NCI-H146 treated with DMSO at 0.1 percent for 48 hours (cell line): ENCODE measurements around the gene SLC45A1.

Source experiments
- DNase-seq: peaks from one replicate; lab custom pipeline; 2025; ENCODE audit not compliant: unreplicated experiment; lab: John Stamatoyannopoulos, UW

The SLC45A1 gene

DNA sequence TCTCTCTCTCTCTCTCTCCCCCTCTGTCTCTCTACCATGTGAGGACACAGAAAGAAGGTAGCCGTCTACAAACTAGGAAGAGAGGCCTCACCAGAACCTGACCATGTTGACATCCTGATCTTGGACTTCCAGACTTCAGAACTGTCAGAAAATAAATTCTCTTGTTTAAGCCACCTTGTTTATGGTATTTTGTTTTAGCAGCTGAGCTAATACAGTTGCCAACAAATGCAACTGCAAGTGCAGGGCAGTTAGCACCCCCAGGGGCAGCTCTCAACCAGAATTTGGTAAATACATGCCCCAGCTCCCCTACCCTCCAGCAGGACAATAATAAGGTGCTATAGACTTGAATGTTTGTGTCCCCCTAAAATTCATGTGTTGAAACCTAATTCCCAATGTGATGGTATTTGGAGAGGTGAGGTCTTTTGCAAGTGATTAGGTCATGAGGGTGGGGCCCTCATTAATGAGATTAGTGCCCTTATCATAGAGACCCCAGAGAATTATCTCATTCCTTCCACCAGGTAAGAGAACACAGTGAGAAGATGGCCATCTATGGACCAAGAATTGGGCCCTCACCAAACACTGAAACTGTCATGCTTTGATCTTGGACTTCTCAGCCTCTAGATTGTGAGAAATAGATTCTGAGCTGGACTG is 6.7 kb upstream of the SLC45A1 start:
- no peak for DNase-seq

DNA sequence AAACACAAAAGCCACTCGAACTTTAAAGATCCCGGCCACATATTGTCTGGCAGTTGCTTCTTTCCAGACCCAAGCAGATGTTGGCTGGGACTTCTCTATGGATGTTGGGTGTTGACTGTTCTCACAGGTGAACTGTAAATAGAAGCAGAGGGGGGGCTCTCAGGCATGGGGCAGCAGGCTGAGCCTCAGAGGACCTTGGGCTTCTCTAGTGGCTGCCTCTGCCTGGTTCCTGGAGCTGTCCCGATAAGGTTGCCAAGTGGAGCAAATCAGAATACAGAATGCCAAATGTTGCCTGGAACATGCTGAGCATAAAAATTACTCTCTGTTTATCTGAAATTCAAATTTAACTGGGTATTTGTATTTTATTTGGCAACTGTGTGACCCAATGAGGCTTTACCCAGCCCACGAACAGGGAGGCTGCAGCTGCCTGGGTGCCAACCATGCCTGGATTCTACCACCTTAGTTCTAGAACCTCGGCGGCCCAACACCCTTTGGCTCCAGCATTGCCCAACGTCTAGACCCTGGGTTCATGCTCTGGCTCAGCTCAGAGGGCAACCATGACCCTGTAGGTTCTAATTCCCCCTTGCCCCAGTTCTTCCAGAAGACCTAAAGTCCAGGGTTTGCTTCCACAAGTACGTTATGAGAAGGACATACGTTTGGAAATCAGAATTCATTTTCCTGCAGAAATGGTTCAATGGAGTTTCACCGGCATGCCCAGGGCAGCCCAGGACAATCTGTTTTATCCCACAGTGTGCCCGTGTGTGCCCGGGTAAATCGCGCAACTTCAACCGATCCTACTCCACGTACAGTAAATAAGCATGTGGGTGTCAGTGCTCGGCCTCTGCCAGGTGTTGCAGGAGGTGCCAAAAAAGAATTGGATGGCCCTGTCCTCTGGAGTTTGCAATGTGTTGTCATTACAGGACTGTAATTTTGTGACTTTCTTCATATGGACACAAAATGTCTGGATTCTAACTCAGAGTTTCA is 5.4 kb upstream of the SLC45A1 start:
- DNase-seq: peak; percentile 7

DNA sequence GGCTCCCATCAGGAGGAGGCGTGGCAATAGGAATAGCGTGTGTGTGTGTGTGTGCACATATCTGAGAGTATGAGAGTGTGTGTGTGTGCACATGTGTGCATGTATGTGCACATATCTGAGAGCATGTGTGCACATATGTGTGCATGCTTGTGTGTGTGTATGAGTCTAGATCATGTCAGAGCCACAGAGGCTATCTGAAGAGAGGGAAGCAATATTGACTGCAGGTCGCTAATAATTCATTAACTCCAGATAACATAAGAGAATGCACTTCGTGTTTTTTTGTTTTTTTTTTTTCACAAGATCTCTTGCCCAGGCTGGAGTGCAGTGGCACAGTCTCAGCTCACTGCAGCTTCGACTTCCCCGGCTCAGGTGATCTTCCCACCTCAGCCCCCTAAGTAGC is 4.7 kb upstream of the SLC45A1 start:
- DNase-seq: no peak

DNA sequence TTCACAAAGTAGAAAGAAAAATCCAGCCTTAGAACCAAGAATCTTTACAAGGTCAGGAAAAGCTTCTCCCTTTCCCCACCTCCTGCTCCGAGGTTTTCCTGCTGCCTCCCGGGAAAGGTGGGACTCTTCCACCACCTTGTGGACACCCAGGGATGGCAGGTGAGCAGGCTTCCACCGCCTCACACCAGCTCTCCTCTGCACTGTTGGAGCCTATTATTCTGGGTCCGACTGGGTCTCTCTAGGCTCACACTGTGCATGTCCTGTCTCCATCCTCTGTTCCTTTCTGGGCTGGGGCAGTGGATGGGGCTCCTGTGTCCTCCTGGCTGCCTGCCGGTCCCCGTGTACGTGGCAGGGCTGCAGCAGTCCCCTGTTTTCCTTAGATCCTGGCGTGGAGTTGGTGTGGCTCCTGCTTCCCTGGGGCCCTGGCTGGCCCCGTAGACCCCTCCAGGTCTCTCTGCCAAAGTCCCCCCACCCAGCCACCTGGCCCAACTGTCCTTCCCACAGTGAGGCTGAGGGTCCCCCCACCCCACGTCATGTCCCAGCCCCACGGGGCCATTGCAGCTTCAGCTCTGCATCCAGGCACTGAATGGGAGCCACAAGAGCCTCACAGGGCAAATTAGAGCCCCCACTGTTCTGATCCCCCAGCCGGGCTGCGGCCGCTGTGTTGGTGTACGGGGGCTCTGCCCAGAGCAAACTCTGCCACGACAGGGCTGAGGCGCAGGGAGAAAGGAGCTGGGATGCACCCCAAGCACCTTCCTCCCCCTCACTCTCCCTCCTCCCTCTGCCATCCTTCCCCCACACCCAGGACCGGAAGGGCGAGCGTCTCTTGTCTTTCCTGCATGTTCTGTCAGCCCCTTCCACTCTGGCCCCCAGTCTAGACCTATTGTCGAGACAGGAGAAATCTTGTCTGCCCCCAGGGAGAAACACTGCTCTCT is 3.3 kb upstream of the SLC45A1 start:
- DNase-seq: peak; percentile 5

DNA sequence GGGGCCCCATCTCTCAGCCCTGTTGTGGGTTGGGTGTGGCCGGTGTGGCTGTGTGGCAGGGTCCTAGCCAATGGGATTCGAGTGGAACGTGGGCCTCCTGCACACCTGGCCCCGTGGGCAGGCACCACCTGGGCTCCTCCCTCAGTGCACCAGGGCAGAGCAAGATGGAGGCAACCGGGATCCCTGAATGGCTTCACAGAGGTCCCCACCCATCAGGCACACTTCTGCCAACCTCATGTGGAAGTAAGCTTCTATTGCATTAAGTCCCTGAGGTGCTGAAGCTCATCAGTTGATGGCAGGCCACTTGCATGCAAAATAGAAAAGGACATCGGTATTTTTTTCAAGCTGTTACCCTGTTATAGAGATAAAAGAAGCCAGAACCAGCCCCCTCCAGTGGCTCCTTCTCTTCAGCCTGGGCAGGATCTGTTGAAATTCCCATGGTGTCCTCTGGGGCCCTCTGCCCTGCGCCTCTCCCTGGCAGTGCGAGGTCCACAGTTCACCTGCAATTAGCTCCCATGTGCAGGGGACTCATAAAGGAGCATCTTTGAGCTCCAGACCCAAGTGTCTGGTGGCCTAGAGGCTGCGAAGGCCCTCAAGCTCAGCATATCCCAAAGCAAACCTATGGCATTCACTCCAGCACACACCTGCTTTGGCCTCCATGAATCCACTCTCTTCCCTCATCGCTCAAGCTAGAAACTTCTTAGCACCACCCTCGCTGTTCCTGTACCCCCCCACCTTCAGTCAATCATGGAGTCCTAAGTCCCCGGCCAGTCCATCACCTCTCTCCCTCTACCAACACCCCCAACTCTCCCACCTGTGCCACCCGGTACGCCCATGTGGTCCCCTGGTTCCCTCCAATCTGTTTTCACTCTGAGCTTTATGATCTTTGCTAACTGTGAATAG is 2.1 kb upstream of the SLC45A1 start:
- DNase-seq: no peak

DNA sequence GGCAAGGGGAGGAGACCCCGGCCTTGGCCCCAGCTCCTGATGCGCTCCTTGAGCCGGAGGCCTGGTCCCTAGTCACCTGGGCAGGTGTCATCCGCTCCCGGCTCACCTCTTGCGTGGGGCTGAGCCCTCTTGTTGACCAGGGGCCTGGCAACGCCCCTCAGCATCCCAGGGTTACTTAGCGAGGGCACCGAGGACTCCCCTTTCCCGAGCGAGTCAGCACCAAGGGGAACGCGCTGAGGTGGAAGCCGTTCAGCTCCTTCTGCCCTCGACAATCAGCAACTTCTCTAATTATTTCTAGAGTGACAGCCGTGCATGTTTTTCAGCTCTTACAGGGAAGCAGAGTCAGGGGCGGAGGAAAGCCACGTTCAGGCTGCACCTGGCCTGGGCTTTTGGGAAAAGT is 522 bp downstream of the SLC45A1 start:
- no peak for DNase-seq

DNA sequence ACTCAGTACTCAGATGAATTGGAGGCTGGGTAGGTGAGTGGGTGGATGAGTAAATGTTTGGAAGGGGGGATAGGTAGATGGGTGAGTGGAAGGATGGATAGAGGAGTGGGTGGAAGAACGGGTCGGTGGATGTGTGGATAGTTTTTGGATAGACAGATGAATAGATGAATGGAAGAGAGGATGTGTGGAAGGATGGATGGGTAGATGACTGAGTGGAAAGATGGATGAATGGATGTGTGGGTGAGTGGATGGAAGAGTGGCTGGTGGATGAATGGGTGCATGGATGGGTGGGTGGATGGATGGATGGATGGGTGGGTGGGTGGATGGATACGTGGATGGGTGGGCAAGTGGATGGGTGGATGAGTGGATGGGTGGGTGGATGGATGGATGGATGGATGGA is 3.7 kb downstream of the SLC45A1 start:
- DNase-seq: no peak

DNA sequence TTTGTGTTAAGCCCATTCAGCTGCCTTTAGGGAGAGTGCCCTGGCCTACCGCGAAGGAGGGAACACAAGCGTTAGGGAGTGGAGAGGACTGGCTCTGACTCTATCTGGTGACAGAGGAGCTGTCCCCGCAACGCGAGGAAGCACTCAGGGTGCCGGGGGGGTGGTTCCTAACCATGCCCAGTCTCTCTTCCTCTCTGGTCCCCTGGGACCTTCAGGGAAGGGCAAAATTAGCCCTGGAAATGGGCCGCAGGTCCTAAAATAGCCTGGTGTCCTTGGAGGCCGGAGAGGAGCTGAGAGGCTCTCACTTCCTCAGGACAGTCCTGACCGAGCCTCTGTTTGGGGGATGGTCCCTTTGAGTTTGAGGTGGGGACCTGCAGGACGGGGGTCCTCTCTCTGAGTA is 5.8 kb downstream of the SLC45A1 start:
- no peak for DNase-seq

DNA sequence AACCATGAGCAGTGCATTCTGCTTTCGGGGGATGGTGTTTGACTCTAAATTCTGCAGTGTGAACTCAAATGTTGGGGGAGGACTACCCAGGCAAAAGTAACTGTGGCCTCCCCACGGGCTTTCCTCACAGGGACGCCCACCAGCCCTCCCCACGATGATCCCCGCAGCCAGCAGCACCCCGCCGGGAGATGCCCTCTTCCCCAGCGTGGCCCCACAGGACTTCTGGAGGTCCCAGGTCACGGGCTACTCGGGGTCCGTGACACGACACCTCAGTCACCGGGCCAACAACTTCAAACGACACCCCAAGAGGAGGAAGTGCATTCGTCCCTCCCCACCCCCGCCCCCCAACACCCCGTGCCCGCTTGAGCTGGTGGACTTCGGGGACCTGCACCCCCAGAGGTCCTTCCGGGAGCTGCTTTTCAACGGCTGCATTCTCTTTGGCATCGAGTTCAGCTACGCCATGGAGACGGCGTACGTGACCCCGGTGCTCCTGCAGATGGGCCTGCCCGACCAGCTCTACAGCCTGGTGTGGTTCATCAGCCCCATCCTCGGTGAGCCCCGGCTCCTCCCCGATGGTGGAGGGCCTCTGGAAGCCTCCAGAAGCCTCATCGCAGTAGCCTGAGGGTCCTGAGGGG is 6.4 kb downstream of the SLC45A1 start:
- DNase-seq: no peak

DNA sequence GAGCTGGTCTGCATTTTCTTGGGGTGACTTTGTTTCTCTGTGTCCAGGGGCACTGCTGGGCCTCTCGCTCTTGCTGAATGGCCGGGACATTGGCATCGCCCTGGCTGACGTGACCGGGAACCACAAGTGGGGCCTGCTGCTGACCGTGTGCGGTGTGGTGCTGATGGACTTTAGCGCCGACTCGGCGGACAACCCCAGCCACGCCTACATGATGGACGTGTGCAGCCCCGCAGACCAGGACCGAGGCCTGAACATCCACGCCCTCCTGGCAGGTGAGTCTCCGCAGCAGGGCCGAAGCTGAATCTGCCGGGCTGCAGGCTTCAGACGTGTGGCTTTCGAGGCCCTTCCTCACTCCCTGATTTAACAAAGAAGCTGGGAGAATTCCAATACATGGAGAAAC is 7.9 kb downstream of the SLC45A1 start:
- DNase-seq: no peak

DNA sequence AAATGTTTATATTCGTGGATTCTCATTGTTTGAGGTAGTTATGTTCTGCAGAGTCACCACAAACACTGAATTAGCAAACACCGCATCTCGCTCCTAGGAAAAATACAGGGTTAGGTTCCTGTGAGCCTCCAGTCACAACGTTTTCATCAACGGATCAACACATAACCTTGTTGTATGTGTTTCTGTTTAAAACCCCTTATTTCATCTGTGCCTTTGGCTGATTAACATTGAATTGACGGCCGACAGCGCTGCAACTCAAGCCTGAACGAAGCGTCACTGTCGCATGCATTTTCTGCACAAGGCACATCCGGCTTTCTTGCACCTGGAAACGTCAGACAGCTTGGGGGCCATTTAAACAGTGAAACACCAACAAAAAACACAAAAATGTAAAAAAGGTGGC is 8.4 kb downstream of the SLC45A1 start:
- DNase-seq: no peak

DNA sequence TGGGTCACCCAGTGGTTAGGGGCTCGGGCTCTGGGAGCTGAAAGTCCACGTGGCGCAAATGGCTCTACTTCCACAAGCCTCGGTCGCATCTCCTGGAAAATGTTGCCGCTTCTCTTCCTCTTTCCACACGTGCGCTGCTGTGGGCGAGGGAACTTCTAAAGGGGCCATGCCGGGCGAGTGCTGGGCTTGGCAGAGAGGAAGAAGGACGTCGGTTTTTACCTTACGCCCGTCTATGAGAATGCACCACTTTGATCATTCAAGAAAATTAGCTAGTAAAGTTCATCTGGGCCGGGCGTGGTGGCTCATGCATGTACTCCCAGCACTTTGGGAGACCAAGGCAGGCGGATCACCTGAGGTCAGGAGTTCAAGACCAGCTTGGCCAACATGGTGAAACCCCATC is 10.4 kb downstream of the SLC45A1 start:
- no peak for DNase-seq

DNA sequence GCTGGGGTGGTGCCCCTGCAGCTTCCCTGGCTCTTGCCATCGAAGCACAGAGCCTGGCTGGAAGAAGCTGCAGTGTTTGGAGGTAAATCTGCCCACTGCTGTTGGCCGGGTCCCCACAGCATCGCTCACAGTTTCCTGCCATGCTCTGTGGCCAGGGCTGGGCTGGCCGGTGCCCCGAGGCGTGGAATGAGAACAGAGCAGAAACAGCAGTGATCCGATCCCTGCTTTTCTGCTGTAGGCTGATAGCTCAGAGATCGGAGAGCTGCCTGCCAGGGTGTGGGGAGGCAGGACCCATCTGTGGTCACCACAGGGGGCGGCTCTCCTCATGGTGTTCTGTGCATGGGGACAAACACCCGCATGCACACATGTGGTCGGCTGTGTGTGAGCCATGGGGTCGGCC is 11.5 kb downstream of the SLC45A1 start:
- DNase-seq: no peak

DNA sequence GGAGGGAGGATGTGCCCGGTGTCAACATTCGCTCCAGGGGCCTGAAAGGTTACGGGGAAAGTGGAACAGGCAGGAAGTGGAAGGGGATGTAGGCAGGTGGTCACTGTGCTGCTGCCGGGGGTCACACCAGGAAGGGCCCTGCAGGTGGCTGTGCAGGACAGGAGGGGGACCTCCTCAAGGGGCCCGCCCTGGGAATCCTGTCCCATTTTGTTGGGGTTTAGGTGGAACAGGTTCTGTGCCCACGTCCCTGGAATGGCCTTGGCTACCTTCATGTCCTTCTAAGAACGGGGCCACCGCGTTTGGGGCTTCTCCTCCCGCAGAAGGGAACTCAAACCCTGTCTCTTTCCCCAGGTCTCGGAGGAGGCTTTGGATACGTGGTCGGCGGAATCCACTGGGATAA is 11.9 kb downstream of the SLC45A1 start:
- DNase-seq: no peak

DNA sequence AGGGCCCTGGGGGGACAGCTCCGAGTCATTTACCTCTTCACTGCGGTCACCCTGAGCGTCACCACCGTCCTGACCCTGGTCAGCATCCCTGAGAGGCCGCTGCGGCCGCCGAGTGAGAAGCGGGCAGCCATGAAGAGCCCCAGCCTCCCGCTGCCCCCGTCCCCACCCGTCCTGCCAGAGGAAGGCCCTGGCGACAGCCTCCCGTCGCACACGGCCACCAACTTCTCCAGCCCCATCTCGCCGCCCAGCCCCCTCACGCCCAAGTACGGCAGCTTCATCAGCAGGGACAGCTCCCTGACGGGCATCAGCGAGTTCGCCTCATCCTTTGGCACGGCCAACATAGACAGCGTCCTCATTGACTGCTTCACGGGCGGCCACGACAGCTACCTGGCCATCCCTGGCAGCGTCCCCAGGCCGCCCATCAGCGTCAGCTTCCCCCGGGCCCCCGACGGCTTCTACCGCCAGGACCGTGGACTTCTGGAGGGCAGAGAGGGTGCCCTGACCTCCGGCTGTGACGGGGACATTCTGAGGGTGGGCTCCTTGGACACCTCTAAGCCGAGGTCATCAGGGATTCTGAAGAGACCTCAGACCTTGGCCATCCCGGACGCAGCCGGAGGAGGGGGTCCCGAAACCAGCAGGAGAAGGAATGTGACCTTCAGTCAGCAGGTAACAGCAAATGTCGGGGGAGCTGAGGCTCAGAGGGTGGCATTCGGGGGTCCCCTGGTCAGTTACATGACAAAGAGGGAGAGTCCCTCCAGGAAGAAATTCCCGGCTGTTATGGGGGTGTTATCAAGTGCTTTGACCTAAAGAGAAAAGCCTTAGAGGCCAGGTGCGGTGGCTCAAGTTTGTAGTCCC is 12.6 kb downstream of the SLC45A1 start:
- DNase-seq: no peak

DNA sequence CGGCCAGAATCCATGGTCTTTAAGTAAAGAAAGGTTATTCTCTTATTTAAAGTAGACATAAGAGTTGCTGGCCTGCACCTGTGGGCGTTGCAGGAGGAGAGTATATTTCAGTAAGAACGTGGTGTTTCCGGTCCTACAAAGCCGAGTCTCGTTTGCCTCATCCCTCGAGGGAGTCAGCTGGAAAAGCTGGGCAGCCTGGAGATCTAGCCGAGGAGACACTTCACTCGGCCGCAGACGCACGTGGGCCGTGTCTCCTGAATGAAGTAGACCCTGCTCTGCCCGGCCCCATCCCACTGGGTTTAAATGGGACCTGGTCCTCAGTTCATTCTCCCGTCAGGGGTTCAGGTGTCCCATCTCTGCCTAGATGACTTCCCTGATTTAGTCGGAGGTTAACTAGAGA is 14.9 kb downstream of the SLC45A1 start:
- no peak for DNase-seq

DNA sequence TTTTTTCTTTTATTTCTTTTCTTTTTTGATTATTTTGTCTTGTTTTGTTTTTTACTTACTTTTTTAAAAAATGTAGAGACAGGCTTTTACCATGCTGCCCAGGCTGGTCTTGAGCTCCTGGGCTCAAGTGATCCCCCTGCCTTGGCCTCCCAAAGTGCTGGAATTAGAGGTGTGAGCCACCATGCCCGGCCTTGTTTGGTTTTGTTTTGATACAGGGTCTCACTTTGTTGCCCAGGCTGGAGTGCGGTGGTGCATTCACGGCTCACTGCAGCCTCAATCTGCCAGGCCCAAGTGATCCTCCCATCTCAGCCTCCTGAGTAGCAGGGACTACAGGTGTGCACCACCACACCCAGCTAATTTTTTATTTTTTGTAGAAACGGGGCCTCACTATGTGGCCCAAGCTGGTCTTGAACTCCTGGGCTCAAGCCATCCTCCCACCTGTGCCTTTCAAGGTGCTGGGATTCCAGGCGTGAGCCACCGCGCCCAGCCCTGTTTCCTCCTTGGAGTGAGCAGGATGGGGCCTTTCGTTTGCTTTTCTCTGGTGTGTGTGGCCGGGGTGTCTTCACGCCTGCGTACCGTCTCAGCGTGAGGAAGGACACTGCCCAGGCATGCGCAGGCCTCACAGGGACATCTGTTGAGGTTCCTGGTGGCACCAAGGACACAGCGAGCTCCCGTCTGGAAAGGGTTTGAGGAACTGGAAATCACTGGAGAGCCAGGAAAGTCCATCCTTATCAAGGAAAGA is 15.5 kb downstream of the SLC45A1 start:
- no peak for DNase-seq

DNA sequence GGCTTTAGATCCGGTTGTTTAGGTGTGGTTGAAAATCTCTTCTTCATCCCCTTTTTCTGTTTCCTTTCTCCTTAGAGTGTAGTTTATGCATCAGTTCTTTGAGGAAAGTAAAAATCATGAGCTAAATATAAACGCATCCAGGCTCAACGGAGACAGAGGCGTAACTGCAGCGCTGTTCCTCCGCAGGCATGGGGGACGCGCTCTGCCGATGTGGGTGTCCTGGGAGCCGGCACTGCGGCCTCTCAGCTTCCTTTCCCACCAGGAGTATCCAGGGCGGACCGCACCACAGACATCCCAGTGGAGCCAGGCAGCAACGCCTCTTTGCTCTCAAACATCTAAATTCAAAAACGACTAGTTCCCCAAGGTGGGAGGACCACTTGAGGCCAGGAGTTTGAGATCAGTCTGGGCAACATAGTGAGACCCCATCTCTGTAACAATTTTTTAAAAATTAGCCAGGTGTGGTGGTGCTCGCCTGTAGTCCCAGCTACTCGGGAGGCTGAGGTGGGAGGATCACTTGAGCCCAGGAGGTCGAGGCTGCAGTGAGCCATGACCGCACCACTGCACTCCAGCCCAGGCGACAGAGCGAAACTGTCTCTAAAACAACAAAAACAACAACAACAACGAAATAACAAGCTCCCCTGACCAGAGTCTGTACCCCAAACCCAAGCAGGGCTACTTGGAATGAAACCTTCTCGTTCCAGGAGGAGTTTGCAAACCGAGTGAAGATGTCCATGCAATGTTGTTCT is 16.4 kb downstream of the SLC45A1 start:
- no peak for DNase-seq
